HCT116 (cell line): ENCODE measurements around the gene CACNA1F. TPM values are rescaled to one million over a fixed set of nuclear protein-coding genes. Genes with fewer than 3 reads are reported as not detected.

ENCODE experiments used
- ATAC-seq: fragments of 200-7000 bp; cut with Tn5 transposase; 2 replicates; pipeline ENCODE4 v1.9.1; 2020; ENCODE audit warnings: mild to moderate bottlenecking, moderate library complexity
- BruUV-seq: library from RNA; stranded (reverse); fragments of 400-500 nt; replicated peaks from 2 replicates; lab custom pipeline; 2021; lab: Mats Ljungman, UMichigan
- CTCF ChIA-PET: fragments of 300-600 bp; sonication (Branson Sonifier 250); formaldehyde crosslinking; loops from one replicate; lab custom pipeline; 2021; ENCODE audit warnings: antibody characterized with exemption; lab: Charles Lee
- POLR2A ChIA-PET: fragments of 300-600, 350-600 bp; sonication (Branson Sonifier 250); formaldehyde crosslinking; loops from one replicate; lab custom pipeline; 2021; ENCODE audit warnings: antibody characterized with exemption; lab: Charles Lee
- RAD21 ChIA-PET, 2 experiments: fragments of 300-600 bp; sonication (Branson Sonifier 250); formaldehyde crosslinking; loops; one replicate each; lab custom pipeline; 2023; ENCODE audit warnings: low total read pairs in 2 of 2; ENCODE audit not compliant: uncharacterized antibody in 2 of 2, unreplicated experiment in 2 of 2, low non-redundant PET in 1 of 2; lab: Charles Lee
- DNase-seq: peaks from one replicate; pipeline ENCODE4 v3.0.0-alpha.2; 2010; ENCODE audit warnings: low read depth, low spot score
- H2AFZ ChIP-seq: fragments of 200-600 bp; shearing (Covaris generic), sonication (generic); 2 replicates; pipeline ENCODE4 v1.6.1; 2017; ENCODE audit warnings: low read depth, mixed run types, mixed read lengths, antibody characterized with exemption, low read length; ENCODE audit not compliant: poor library complexity, severe bottlenecking
- H3K27ac ChIP-seq: 2 replicates; pipeline ENCODE4 v1.5.1; 2012; ENCODE audit warnings: low read depth, low read length
- H3K27me3 ChIP-seq: fragments of 200-600 bp; sonication (generic); 2 replicates; pipeline ENCODE4 v1.6.1; 2016; ENCODE audit warnings: mixed run types, low read length, mixed read lengths; ENCODE audit not compliant: insufficient read depth
- H3K36me3 ChIP-seq, 2 experiments: fragments of 200-500 bp in 1 of 2; fragments of 200-600 bp in 1 of 2; sonication (Bioruptor generic) in 1 of 2; sonication (generic) in 1 of 2; 2 replicates each; pipeline versions ENCODE4 v1.5.1 to v1.6.1; 2014 to 2016; ENCODE audit warnings: low read length in 2 of 2, inconsistent platforms in 1 of 2, mixed read lengths in 1 of 2, mixed run types in 1 of 2; ENCODE audit not compliant: insufficient read depth in 2 of 2, control insufficient read depth in 1 of 2
- H3K4me1 ChIP-seq, 2 experiments: fragments of 200-600 bp in 1 of 2; sonication (generic) in 1 of 2; 2 replicates each; pipeline versions ENCODE4 v1.5.1 to v1.6.1; 2012 to 2017; ENCODE audit warnings: low read length in 2 of 2, inconsistent platforms in 1 of 2, mild to moderate bottlenecking in 1 of 2, mixed read lengths in 1 of 2, mixed run types in 1 of 2, moderate library complexity in 1 of 2; ENCODE audit not compliant: insufficient read depth in 2 of 2, control insufficient read depth in 1 of 2
- H3K4me2 ChIP-seq: fragments of 200-600 bp; sonication (generic); 2 replicates; pipeline ENCODE4 v1.6.1; 2017; ENCODE audit warnings: mixed run types, low read length, mixed read lengths
- H3K4me3 ChIP-seq, 2 experiments: fragments of 200-600 bp in 1 of 2; sonication (generic) in 1 of 2; replicated peaks in 1 of 2; 2 replicates each; pipeline ENCODE4 v1.5.1; 2011 to 2016; ENCODE audit warnings: low read length in 2 of 2, control low read depth in 1 of 2, low read depth in 1 of 2, mild to moderate bottlenecking in 1 of 2, mixed read lengths in 1 of 2, mixed run types in 1 of 2
- H3K79me2 ChIP-seq: fragments of 200-600 bp; sonication (generic); 2 replicates; pipeline ENCODE4 v1.6.1; 2017; ENCODE audit warnings: mild to moderate bottlenecking, mixed run types, low read length, moderate library complexity, mixed read lengths; ENCODE audit not compliant: insufficient read depth
- H3K9ac ChIP-seq: fragments of 200-600 bp; sonication (generic); 2 replicates; pipeline ENCODE4 v1.6.1; 2016; ENCODE audit warnings: low read length, mixed read lengths
- H3K9me2 ChIP-seq: fragments of 200-600 bp; sonication (generic), shearing (Covaris generic); 2 replicates; pipeline ENCODE4 v1.6.1; 2017; ENCODE audit warnings: mixed run types, mild to moderate bottlenecking, moderate library complexity; ENCODE audit not compliant: insufficient read depth
- H3K9me3 ChIP-seq, 2 experiments: fragments of 200-500 bp in 1 of 2; fragments of 200-600 bp in 1 of 2; sonication (Bioruptor generic) in 1 of 2; sonication (generic) in 1 of 2; 2 replicates each; pipeline ENCODE4 v1.6.1; 2014 to 2017; ENCODE audit warnings: low read length in 2 of 2, mixed read lengths in 2 of 2, inconsistent platforms in 1 of 2, low read depth in 1 of 2, mild to moderate bottlenecking in 1 of 2, mixed run types in 1 of 2, moderate library complexity in 1 of 2; ENCODE audit not compliant: control insufficient read depth in 1 of 2, insufficient read depth in 1 of 2
- H4K20me1 ChIP-seq: fragments of 200-600 bp; sonication (generic), shearing (Covaris generic); 2 replicates; pipeline ENCODE4 v1.6.1; 2017; ENCODE audit warnings: mixed run types, mild to moderate bottlenecking, moderate library complexity; ENCODE audit not compliant: insufficient read depth
- CBX3 ChIP-seq: IDR thresholded peaks from 2 replicates; pipeline ENCODE4 v1.6.1; 2012; ENCODE audit warnings: low read depth
- CEBPB ChIP-seq: IDR thresholded peaks from 2 replicates; pipeline ENCODE4 v1.6.1; 2012; ENCODE audit warnings: low read depth
- EGR1 ChIP-seq: IDR thresholded peaks from 2 replicates; pipeline ENCODE4 v1.6.1; 2012; ENCODE audit warnings: low read depth
- ELF1 ChIP-seq: IDR thresholded peaks from 2 replicates; pipeline ENCODE4 v1.6.1; 2012; ENCODE audit warnings: low read depth, borderline replicate concordance
- JUND ChIP-seq: IDR thresholded peaks from 2 replicates; pipeline ENCODE4 v1.6.1; 2012
- POLR2A ChIP-seq: IDR thresholded peaks from 2 replicates; pipeline ENCODE4 v1.7.0; 2011; ENCODE audit warnings: borderline replicate concordance; ENCODE audit not compliant: insufficient read depth, insufficient read length; ENCODE audit errors: extremely low read depth
- POLR2AphosphoS5 ChIP-seq: IDR thresholded peaks from 2 replicates; pipeline ENCODE4 v1.6.1; 2011; ENCODE audit warnings: mild to moderate bottlenecking, low read depth, low read length, moderate library complexity
- RAD21 ChIP-seq: IDR thresholded peaks from 2 replicates; pipeline ENCODE4 v1.6.1; 2012; ENCODE audit warnings: low read depth, mild to moderate bottlenecking
- SIN3A ChIP-seq: IDR thresholded peaks from 2 replicates; pipeline ENCODE4 v1.6.1; 2012; ENCODE audit warnings: low read depth
- SP1 ChIP-seq: IDR thresholded peaks from 2 replicates; pipeline ENCODE4 v1.6.1; 2012; ENCODE audit warnings: low read depth
- TCF7L2 ChIP-seq: IDR thresholded peaks from 2 replicates; pipeline ENCODE4 v1.7.0; 2011; ENCODE audit warnings: borderline replicate concordance, inconsistent platforms; ENCODE audit not compliant: insufficient read depth, insufficient read length; ENCODE audit errors: extremely low read depth
- YY1 ChIP-seq: IDR thresholded peaks from 2 replicates; pipeline ENCODE4 v1.6.1; 2011; ENCODE audit warnings: low read length, low read depth, moderate library complexity, mild to moderate bottlenecking; ENCODE audit not compliant: insufficient replicate concordance; ENCODE audit errors: extremely low read depth
- ZFX ChIP-seq: fragments of 450-650 bp; IDR thresholded peaks from 2 replicates; pipeline ENCODE4 v1.6.1; 2017
- intact Hi-C: fragments of 100-400 bp; cut with micrococcal nuclease; formaldehyde crosslinking; loops from 2 replicates; pipeline ENCODE4 v1.10.0; 2022
- total RNA-seq: library from RNA; stranded (reverse); gene quantifications from one replicate; pipeline ENCODE4 v1.2.1, GENCODE V29; 2021; ENCODE audit not compliant: unreplicated experiment
- TF ChIP-seq, protein P1 (sequence below): IDR thresholded peaks from 2 replicates; pipeline ENCODE4 v1.6.1; 2011; ENCODE audit warnings: mild to moderate bottlenecking, low read length, moderate library complexity; ENCODE audit not compliant: insufficient replicate concordance; ENCODE audit errors: extremely low read depth
- TF ChIP-seq, protein P2 (sequence below), 3 experiments: fragments of 200-600 bp in 1 of 3; sonication (generic) in 1 of 3; IDR thresholded peaks in 2 of 3; conservative IDR thresholded peaks in 1 of 3; 2 replicates each; pipeline ENCODE4 v1.5.1; 2012 to 2017; ENCODE audit warnings: low read depth in 2 of 3, low read length in 2 of 3, antibody characterized with exemption in 1 of 3, borderline replicate concordance in 1 of 3, control low read depth in 1 of 3, mild to moderate bottlenecking in 1 of 3, mixed read lengths in 1 of 3, mixed run types in 1 of 3, moderate library complexity in 1 of 3; ENCODE audit not compliant: insufficient read depth in 1 of 3
- TF ChIP-seq, protein P3 (sequence below): IDR thresholded peaks from 2 replicates; pipeline ENCODE4 v1.6.1; 2012; ENCODE audit warnings: low read depth
- TF ChIP-seq, protein P4 (sequence below): IDR thresholded peaks from 2 replicates; pipeline ENCODE4 v1.6.1; 2012

CACNA1F gene
- total RNA-seq, 1 experiment from 2014 or later, result not detected

DNA sequence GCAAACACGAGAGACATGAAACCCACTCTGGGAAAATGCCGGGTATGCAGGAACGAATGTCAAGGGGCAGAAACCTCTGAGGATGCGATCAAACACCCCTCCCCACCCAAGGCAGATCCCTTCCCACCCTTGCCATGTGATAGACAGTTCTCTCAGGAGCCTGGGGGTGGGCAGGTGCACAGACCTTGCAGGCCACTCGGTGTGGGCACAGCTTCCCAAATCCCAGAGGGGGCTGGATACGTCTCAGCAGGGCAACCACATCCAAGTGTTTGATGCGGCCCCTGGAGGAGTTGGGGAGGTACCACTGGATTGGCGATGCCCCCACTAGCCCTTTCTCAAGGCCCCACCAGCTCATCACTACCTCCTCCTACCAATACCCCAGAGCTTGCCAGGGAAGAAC lies 22.7 kb downstream of the CACNA1F start:
- no peaks in the 10 kb centered on the region for H3K36me3 ChIP-seq
- no peak overlapping the region for H3K27ac ChIP-seq
- H3K9ac ChIP-seq, result no peak overlapping the region
- H3K27me3 ChIP-seq, result no peaks in the 10 kb centered on the region
- no peak overlapping the region for H2AFZ ChIP-seq
- no peak for DNase-seq
- no peaks in the 10 kb centered on the region for H3K9me2 ChIP-seq
- ChIA-PET RAD21 (no interaction called here), CTCF (no interaction called here)
- no peak overlapping the region for H3K4me3 ChIP-seq
- no peaks in the 10 kb centered on the region for H4K20me1 ChIP-seq
- no peak for TF ChIP-seq POLR2AphosphoS5
- no peak for TF ChIP-seq YY1
- no peak for TF ChIP-seq TCF7L2
- no peak for TF ChIP-seq ELF1
- no peak for TF ChIP-seq SP1
- TF ChIP-seq, protein P1, sequence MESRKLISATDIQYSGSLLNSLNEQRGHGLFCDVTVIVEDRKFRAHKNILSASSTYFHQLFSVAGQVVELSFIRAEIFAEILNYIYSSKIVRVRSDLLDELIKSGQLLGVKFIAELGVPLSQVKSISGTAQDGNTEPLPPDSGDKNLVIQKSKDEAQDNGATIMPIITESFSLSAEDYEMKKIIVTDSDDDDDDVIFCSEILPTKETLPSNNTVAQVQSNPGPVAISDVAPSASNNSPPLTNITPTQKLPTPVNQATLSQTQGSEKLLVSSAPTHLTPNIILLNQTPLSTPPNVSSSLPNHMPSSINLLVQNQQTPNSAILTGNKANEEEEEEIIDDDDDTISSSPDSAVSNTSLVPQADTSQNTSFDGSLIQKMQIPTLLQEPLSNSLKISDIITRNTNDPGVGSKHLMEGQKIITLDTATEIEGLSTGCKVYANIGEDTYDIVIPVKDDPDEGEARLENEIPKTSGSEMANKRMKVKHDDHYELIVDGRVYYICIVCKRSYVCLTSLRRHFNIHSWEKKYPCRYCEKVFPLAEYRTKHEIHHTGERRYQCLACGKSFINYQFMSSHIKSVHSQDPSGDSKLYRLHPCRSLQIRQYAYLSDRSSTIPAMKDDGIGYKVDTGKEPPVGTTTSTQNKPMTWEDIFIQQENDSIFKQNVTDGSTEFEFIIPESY, result no peak
- TF ChIP-seq ZFX, result no peak
- TF ChIP-seq, protein P2, sequence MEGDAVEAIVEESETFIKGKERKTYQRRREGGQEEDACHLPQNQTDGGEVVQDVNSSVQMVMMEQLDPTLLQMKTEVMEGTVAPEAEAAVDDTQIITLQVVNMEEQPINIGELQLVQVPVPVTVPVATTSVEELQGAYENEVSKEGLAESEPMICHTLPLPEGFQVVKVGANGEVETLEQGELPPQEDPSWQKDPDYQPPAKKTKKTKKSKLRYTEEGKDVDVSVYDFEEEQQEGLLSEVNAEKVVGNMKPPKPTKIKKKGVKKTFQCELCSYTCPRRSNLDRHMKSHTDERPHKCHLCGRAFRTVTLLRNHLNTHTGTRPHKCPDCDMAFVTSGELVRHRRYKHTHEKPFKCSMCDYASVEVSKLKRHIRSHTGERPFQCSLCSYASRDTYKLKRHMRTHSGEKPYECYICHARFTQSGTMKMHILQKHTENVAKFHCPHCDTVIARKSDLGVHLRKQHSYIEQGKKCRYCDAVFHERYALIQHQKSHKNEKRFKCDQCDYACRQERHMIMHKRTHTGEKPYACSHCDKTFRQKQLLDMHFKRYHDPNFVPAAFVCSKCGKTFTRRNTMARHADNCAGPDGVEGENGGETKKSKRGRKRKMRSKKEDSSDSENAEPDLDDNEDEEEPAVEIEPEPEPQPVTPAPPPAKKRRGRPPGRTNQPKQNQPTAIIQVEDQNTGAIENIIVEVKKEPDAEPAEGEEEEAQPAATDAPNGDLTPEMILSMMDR (IDR thresholded peaks at IDR 0.05 in 2 of 3, conservative IDR thresholded peaks at IDR 0.05 in 1 of 3; ENCODE audit: borderline replicate concordance in 1 of 3, insufficient read depth in 1 of 3, low read depth in 2 of 3, low read length in 2 of 3), result no peak
- TF ChIP-seq RAD21, result no peak
- TF ChIP-seq CBX3, result no peak
- TF ChIP-seq, protein P3, sequence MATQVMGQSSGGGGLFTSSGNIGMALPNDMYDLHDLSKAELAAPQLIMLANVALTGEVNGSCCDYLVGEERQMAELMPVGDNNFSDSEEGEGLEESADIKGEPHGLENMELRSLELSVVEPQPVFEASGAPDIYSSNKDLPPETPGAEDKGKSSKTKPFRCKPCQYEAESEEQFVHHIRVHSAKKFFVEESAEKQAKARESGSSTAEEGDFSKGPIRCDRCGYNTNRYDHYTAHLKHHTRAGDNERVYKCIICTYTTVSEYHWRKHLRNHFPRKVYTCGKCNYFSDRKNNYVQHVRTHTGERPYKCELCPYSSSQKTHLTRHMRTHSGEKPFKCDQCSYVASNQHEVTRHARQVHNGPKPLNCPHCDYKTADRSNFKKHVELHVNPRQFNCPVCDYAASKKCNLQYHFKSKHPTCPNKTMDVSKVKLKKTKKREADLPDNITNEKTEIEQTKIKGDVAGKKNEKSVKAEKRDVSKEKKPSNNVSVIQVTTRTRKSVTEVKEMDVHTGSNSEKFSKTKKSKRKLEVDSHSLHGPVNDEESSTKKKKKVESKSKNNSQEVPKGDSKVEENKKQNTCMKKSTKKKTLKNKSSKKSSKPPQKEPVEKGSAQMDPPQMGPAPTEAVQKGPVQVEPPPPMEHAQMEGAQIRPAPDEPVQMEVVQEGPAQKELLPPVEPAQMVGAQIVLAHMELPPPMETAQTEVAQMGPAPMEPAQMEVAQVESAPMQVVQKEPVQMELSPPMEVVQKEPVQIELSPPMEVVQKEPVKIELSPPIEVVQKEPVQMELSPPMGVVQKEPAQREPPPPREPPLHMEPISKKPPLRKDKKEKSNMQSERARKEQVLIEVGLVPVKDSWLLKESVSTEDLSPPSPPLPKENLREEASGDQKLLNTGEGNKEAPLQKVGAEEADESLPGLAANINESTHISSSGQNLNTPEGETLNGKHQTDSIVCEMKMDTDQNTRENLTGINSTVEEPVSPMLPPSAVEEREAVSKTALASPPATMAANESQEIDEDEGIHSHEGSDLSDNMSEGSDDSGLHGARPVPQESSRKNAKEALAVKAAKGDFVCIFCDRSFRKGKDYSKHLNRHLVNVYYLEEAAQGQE, result no peak
- TF ChIP-seq EGR1, result no peak
- TF ChIP-seq JUND, result no peak
- TF ChIP-seq, protein P4, sequence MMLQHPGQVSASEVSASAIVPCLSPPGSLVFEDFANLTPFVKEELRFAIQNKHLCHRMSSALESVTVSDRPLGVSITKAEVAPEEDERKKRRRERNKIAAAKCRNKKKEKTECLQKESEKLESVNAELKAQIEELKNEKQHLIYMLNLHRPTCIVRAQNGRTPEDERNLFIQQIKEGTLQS, result no peak
- TF ChIP-seq SIN3A, result no peak
- TF ChIP-seq POLR2A, result no peak
- TF ChIP-seq CEBPB, result no peak
- TF ChIP-seq, all 23 proteins: peak for 0
- intact Hi-C loops, result no loop called here
- H3K4me2 ChIP-seq, result no peak overlapping the region
- POLR2A ChIA-PET, result no interaction called here
- H3K4me1 ChIP-seq, result no peaks in the 10 kb centered on the region
- no peaks in the 10 kb centered on the region for H3K9me3 ChIP-seq
- no peaks in the 10 kb centered on the region for H3K79me2 ChIP-seq
- BruUV-seq, result no TSS peak
- no peak for ATAC-seq
